Measurements from ENCODE around the gene SMCHD1.

GRCh38 chr18:2723207-2723606, 67.7 kb downstream of the SMCHD1 start:
- TF ChIP-seq ELF4 (IDR thresholded peaks at IDR 0.05), result no peak
- TF ChIP-seq FOXK2 (IDR thresholded peaks at IDR 0.05), result no peak

Data from HEK293T (cell line).